C4-2B (cell line): Measurements from ENCODE around the gene EHBP1L1.

Experiments
- ZFX ChIP-seq: fragments of 450-650 bp; IDR thresholded peaks from 2 replicates; pipeline ENCODE4 v1.6.1; 2017
- TF ChIP-seq, protein P1 (sequence below): fragments of 450-650 bp; conservative IDR thresholded peaks from 2 replicates; pipeline ENCODE4 v1.5.1; 2017; ENCODE audit warnings: mild to moderate bottlenecking

DNA sequence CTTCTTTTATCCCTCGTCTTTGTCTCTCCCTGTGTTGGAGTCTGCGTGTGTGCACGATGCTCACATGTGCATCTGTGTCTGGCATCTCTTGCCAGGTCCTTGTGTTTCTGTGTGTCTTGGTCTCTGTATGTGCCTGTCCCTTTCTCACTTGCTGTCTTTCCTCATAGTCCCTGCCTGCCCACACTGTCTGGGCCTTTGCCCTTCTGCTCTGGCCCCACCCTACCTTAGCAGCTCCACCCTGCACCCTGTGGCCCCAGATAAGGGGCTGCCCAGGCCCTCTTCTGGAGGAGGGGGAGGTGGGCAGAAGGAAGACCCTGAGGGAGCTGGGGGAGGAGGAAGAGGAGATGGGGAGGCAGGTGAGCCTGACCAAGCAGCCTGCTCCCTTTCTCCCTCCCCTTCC lies 2.8 kb downstream of the EHBP1L1 start:
- TF ChIP-seq, protein P1, sequence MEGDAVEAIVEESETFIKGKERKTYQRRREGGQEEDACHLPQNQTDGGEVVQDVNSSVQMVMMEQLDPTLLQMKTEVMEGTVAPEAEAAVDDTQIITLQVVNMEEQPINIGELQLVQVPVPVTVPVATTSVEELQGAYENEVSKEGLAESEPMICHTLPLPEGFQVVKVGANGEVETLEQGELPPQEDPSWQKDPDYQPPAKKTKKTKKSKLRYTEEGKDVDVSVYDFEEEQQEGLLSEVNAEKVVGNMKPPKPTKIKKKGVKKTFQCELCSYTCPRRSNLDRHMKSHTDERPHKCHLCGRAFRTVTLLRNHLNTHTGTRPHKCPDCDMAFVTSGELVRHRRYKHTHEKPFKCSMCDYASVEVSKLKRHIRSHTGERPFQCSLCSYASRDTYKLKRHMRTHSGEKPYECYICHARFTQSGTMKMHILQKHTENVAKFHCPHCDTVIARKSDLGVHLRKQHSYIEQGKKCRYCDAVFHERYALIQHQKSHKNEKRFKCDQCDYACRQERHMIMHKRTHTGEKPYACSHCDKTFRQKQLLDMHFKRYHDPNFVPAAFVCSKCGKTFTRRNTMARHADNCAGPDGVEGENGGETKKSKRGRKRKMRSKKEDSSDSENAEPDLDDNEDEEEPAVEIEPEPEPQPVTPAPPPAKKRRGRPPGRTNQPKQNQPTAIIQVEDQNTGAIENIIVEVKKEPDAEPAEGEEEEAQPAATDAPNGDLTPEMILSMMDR = no peak
- no peak for TF ChIP-seq ZFX
